Ascending aorta (tissue), 2 donors: Measurements from ENCODE around the gene GLYR1. TPM values are rescaled to one million over a fixed set of nuclear protein-coding genes. Genes with fewer than 3 reads are reported as not detected.

Source experiments
- DNase-seq, 2 donors: peaks; one replicate each; pipeline ENCODE4 v3.0.0-alpha.2; 2019; ENCODE audit warnings: low spot score in 2 of 2
- H3K27ac ChIP-seq, 2 donors: fragments of 200-600 bp; sonication (generic); one replicate each; pipeline ENCODE4 v1.5.1; 2016 to 2017; ENCODE audit warnings: mild to moderate bottlenecking in 1 of 2
- H3K27me3 ChIP-seq: fragments of 200-600 bp; sonication (generic); one replicate; pipeline ENCODE4 v1.5.1; 2017
- H3K36me3 ChIP-seq, 2 donors: fragments of 200-600 bp; sonication (generic); one replicate each; pipeline ENCODE4 v1.5.1; 2016
- H3K4me1 ChIP-seq, 2 donors: fragments of 200-600 bp; sonication (generic); one replicate each; pipeline ENCODE4 v1.5.1; 2016 to 2017; ENCODE audit warnings: mild to moderate bottlenecking in 1 of 2
- H3K4me3 ChIP-seq, 2 donors: fragments of 200-600 bp; sonication (generic); one replicate each; pipeline ENCODE4 v1.5.1; 2016 to 2017; ENCODE audit warnings: mild to moderate bottlenecking in 1 of 2
- H3K9me3 ChIP-seq, 2 donors: fragments of 200-600 bp; sonication (generic); one replicate each; pipeline ENCODE4 v1.5.1; 2016
- CTCF ChIP-seq, 3 experiments: fragments of 200-600 bp in 2 of 3; fragments of 450-650 bp in 1 of 3; sonication (generic) in 2 of 3; IDR thresholded peaks; one replicate each; pipeline ENCODE4 v1.5.1; 2016 to 2019; ENCODE audit warnings: antibody characterized with exemption in 3 of 3, mild to moderate bottlenecking in 1 of 3, moderate library complexity in 1 of 3
- intact Hi-C: fragments of 100-400 bp; cut with DNase I; formaldehyde crosslinking; loops from one replicate; pipeline ENCODE4 v1.15.1; 2023
- total RNA-seq: library from RNA; depleted of rRNA; stranded (reverse); fragments of >200 nt; gene quantifications from one replicate; pipeline ENCODE4 v1.1.0, GENCODE V29; 2016

The GLYR1 gene
- total RNA-seq, 1 donor from 2014 or later, result 39.2 TPM

DNA sequence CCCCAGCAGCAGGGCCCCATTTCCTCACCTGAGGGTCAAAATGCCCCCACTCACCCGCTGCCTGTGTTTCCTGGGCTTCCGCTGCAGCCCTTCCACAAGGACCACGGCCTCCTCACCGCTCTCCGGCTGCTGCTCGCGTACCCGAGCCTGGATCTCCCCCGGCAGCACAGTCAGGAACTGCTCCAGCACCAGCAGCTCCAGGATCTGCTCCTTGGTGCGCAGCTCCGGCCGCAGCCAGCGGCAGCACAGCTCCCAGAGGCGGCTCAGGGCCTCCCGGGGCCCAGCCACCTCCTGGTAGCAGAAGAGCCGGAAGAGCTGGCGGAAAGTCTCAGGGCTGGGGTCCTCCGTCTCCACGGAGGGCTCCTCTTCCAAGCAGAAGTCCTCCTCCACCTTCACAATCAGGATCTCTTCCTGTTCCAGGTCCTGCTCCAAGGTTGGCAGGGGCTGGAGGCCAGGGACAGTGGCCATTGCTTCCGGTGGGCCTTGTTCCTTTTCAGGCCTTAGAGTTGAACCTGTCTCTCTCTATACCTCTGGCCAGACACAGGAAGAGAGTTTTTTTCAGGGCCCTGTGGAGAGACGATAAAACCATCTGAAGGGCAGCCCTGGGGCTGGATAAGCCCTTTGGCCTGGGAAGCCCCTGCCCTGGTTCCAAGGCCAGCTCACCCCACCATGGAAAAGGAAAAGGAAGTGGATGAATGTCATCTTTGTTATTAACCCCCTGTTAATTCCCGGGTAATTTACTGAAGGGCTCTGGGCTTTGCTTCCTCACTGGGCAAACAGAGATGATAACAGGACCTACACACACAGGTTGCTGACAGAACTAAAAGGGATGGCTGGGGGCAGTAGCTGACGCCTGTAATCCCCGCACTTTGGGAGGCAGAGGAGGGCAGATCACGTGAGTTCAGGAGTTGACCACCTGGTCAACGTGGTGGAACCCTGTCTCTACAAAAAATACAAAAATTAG, 81.3 kb downstream of the GLYR1 start:
- Histone ChIP-seq H3K9me3 (no peaks in the 10 kb centered on the region), H3K4me3 (peak overlapping the region; percentile 78 to 99), H3K36me3 (peaks cover 29 to 34% of the 10 kb centered on the region in 2 donors), H3K4me1 (peaks cover 8 to 23% of the 10 kb centered on the region in 2 donors), H3K27ac (peak overlapping the region in 1 of 2 donors; percentile 83), H3K27me3 (no peaks in the 10 kb centered on the region)
- TF ChIP-seq CTCF (IDR thresholded peaks at IDR 0.05), result no peak
- intact Hi-C loops, result loop anchor here (2.0 to 5.0 kb wide), 2 partner anchors 149 to 332 kb away; partner anchors contain the start of gene EEF2KMT
- no peak for DNase-seq

GRCh38 chr16:4763791-4764190, 83.3 kb downstream of the GLYR1 start:
- peaks cover 48 to 54% of the 10 kb centered on the region in 2 donors for H3K36me3 ChIP-seq
- H3K4me1 ChIP-seq, result peaks cover 8 to 21% of the 10 kb centered on the region in 2 donors
- intact Hi-C loops, result no loop called here
- H3K9me3 ChIP-seq, result no peaks in the 10 kb centered on the region
- no peak overlapping the region for H3K27ac ChIP-seq
- H3K27me3 ChIP-seq, result no peaks in the 10 kb centered on the region
- TF ChIP-seq CTCF (IDR thresholded peaks at IDR 0.05), result no peak
- no peak for DNase-seq
- no peak overlapping the region for H3K4me3 ChIP-seq

DNA sequence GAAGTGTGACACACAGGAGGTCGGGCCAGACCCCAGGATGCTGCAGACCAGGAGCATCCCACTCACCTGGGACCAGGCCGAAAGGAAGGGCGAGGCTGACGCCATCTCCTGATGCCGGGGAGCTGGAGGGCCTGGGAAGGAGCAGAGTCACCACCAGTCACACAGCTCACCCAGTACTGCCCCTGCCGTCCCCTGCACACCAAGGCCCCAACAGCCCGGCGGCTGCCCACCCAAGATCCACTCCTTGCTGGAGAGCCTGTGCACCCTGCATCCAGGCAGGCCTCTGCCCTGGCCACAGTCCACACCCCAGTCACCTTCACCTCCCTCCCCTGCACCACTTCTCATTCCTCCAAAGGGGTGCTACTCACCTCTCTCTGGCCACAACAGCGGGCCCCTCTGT, 84.9 kb downstream of the GLYR1 start:
- Histone ChIP-seq H3K36me3 (peaks cover 64 to 69% of the 10 kb centered on the region in 2 donors), H3K27me3 (no peaks in the 10 kb centered on the region), H3K27ac (no peak overlapping the region), H3K9me3 (no peaks in the 10 kb centered on the region), H3K4me3 (no peak overlapping the region), H3K4me1 (peaks cover 0 to 13% of the 10 kb centered on the region in 2 donors)
- intact Hi-C loops, result no loop called here
- no peak for DNase-seq
- no peak for TF ChIP-seq CTCF (IDR thresholded peaks at IDR 0.05)

- no peak for TF ChIP-seq CTCF (IDR thresholded peaks at IDR 0.05)
- Histone ChIP-seq H3K36me3 (peaks cover 81 to 84% of the 10 kb centered on the region in 2 donors), H3K27me3 (no peaks in the 10 kb centered on the region), H3K9me3 (no peaks in the 10 kb centered on the region), H3K4me1 (peaks cover 0 to 2% of the 10 kb centered on the region in 2 donors), H3K27ac (no peak overlapping the region), H3K4me3 (no peak overlapping the region)
- DNase-seq, result no peak
- intact Hi-C loops, result no loop called here
Observed at GRCh38 chr16:4760221-4760910, 86.7 kb downstream of the GLYR1 start.

DNA sequence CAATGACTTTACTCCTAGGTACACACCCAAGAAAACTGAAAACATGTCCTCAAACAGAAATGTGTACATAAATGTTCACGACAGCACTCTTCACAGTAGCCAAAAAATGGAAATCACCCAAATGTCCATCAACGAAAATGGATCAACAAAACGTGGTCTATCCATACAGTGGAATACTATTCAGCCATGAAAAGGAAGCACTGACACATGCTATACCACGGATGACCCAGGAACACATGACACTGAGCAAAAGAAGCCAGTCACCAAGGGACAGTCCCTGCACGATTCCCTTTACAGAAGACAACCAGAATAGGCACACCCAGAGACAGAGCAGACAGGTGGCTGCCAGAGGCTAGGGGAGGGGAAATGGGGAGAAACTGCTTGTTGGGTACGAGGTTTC, 91.4 kb downstream of the GLYR1 start:
- Histone ChIP-seq H3K4me3 (no peak overlapping the region), H3K27ac (no peak overlapping the region)
- no peak for TF ChIP-seq CTCF (IDR thresholded peaks at IDR 0.05)

More for the DNA sequence above, 91.4 kb downstream of the GLYR1 start:
- intact Hi-C loops, result no loop called here
- Histone ChIP-seq H3K27me3 (no peaks in the 10 kb centered on the region), H3K9me3 (no peaks in the 10 kb centered on the region), H3K36me3 (peaks cover 93 to 94% of the 10 kb centered on the region in 2 donors), H3K4me1 (no peaks in the 10 kb centered on the region)
- DNase-seq, result no peak
